Memory B cell (primary cell): Measurements from ENCODE around the gene SLC25A21.
"Not testable (repeated sequence)": the region's sequence is repeated elsewhere in the genome, so short reads cannot be mapped to it uniquely, and the experiment has no call there.

Experiments used
- ATAC-seq: fragments of 150-1000 bp; cut with Tn5 transposase; 2 replicates; pipeline ENCODE4 v1.10.0; 2021; ENCODE audit warnings: low read depth, mild to moderate bottlenecking, moderate library complexity
- DNase-seq, 2 donors: peaks; one replicate each; pipeline ENCODE4 v3.0.0; 2022; ENCODE audit warnings: low spot score in 2 of 2
- H3K27ac Mint-ChIP-seq: one replicate; pipeline ENCODE4 v1.8.0; 2022; ENCODE audit warnings: mild to moderate bottlenecking, moderate library complexity, mixed read lengths
- H3K27me3 Mint-ChIP-seq: one replicate; pipeline ENCODE4 v1.8.0; 2022; ENCODE audit warnings: mixed read lengths
- H3K36me3 Mint-ChIP-seq: one replicate; pipeline ENCODE4 v1.8.0; 2022; ENCODE audit warnings: mild to moderate bottlenecking, mixed read lengths
- H3K4me1 Mint-ChIP-seq: one replicate; pipeline ENCODE4 v1.8.0; 2022; ENCODE audit warnings: mixed read lengths
- H3K4me3 Mint-ChIP-seq: one replicate; pipeline ENCODE4 v1.8.0; 2022; ENCODE audit warnings: mild to moderate bottlenecking, moderate library complexity, mixed read lengths
- H3K9me3 Mint-ChIP-seq: one replicate; pipeline ENCODE4 v1.8.0; 2022; ENCODE audit warnings: mixed read lengths

SLC25A21 gene

DNA sequence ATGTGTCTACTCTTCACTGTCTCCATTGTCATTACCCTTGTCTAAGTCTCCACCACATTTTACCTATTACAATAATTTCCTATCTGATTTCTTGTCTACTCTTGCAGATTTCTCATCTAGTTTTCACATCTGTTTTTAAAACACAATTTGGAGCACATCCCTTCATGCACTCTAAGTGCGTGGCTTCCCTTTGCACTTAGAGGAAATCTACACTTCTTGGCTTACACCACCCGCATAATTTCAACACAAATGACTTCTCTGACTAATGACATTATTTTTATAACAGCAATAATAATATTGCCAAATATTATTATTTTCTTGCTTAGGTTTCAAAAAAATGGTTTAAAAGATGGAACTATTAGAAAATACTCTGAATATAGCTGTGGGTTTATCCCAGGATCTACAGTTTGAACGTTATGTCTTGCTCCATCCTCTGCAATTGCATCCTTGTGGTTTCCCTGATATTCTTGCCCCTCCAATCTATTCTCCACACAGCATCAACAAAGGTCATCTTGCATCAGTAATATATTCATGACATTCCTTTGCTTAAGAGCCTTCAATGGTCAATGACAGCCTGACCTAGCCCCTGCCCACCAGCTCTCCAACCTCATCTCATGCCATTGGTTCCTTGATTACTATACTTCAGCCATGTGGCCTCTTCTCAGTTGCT is 153.7 kb downstream of the SLC25A21 start:
- DNase-seq (no peak), ATAC-seq (no peak)
- Mint-ChIP-seq H3K4me1 (peaks cover 2% of the 10 kb centered on the region), H3K9me3 (peaks cover 11% of the 10 kb centered on the region), H3K36me3 (no peaks in the 10 kb centered on the region), H3K27ac (no peak overlapping the region), H3K4me3 (no peak overlapping the region), H3K27me3 (no peaks in the 10 kb centered on the region)

DNA sequence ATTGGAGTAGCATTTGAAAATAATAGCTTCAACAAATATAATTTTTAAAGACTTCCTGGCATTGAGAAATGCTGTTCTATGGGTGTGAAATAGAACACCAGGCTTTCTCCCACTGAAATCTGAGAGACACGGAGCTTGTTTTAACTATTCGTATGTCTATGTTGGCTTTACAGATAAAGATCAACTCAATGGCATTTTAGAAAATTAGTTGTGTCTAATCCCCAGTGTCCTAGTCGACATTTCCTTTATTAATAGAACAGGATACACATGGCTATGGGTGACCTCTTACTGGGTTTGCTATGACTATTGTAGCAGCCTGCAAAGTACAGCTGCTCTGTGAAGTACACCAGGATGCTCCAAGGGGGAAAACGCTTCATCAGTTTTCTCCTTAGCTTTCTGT is 159.3 kb downstream of the SLC25A21 start:
- no peak overlapping the region for H3K27ac Mint-ChIP-seq
- H3K4me1 Mint-ChIP-seq = no peaks in the 10 kb centered on the region
- H3K27me3 Mint-ChIP-seq = no peaks in the 10 kb centered on the region
- ATAC-seq (no peak), DNase-seq (no peak)
- no peaks in the 10 kb centered on the region for H3K36me3 Mint-ChIP-seq
- peaks cover 9% of the 10 kb centered on the region for H3K9me3 Mint-ChIP-seq
- no peak overlapping the region for H3K4me3 Mint-ChIP-seq

DNA sequence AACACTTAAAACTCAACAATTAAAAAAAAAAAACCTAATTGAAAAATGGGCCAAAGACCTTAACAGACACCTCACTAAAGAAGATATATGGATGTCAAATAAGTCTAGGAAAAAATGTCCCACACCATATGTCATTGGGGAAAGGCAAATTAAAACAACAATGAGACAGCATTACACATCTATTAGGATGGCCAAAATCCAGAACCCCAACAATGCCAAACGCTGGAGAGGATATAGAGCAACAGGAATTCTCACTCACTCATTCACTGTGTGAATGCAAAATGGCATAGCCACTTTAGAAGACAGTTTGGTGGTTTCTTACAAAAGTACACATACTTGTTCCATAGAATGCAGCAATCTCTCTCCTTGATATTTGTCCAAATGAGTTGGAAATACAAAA is 173.7 kb downstream of the SLC25A21 start:
- no peak for DNase-seq
- H3K4me3 Mint-ChIP-seq = no peak overlapping the region
- no peak overlapping the region for H3K27ac Mint-ChIP-seq
- H3K9me3 Mint-ChIP-seq = peaks cover 7% of the 10 kb centered on the region
- H3K4me1 Mint-ChIP-seq = no peaks in the 10 kb centered on the region
- no peaks in the 10 kb centered on the region for H3K36me3 Mint-ChIP-seq
- no peak for ATAC-seq
- H3K27me3 Mint-ChIP-seq = no peaks in the 10 kb centered on the region

DNA sequence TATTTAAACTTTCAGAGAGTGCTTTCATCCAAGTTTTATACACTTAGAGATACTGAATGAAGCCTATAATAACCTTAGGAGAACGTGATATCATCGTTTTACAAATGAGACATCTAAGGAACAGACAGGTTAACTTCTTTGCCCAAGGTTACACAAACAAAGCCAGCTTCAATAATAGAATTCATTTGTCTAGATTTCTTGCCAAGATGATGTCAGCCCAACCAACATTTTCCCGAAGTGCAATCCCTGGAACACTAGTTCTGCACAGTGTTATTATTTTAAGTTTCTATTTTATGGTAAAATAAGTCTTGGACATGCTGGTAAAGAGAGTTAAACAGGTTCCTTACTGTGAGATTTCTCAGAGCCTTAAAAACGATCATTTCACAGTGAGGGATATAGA is 174.6 kb downstream of the SLC25A21 start:
- Mint-ChIP-seq H3K4me1 (no peaks in the 10 kb centered on the region), H3K27me3 (no peaks in the 10 kb centered on the region), H3K9me3 (peaks cover 7% of the 10 kb centered on the region), H3K4me3 (no peak overlapping the region), H3K27ac (no peak overlapping the region), H3K36me3 (no peaks in the 10 kb centered on the region)
- DNase-seq (no peak), ATAC-seq (no peak)

DNA sequence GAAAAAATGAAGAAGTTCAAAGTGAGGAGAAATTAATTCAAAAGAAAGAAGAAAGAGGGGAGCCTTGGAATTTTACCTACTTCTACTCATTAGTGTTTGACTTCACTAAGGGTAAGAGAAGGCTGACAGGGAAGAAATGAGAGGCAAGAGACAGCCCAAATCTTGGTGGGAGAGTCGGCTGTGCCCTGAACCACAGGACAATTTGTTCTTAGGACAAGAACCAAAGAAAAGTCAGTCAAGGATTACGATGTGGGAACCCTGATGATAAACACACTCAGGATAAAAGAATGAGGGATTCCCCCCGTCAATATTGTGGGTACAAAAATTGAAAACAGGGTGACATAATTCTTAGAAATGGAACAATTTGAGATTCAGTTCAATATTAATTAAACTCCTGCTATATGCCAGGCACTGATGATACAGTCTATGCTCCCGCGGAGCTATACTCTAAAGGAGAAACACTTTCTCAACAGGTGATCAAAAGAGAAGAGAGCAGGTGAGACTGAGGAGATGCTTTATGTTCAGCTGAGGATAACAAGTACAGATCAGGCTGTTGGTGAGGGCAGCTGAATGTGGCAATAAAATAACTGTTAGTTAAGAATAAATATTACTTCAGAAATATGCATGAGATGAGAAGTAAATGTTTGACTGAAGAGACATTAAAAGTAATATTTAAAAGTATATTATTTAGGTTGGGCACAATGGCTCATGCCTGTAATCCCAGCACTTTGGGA is 175.4 kb downstream of the SLC25A21 start:
- H3K27me3 Mint-ChIP-seq = no peaks in the 10 kb centered on the region
- DNase-seq = no peak
- no peak overlapping the region for H3K4me3 Mint-ChIP-seq
- H3K36me3 Mint-ChIP-seq = no peaks in the 10 kb centered on the region
- no peak for ATAC-seq
- H3K4me1 Mint-ChIP-seq = no peaks in the 10 kb centered on the region
- H3K9me3 Mint-ChIP-seq = peaks cover 7% of the 10 kb centered on the region
- H3K27ac Mint-ChIP-seq = no peak overlapping the region

DNA sequence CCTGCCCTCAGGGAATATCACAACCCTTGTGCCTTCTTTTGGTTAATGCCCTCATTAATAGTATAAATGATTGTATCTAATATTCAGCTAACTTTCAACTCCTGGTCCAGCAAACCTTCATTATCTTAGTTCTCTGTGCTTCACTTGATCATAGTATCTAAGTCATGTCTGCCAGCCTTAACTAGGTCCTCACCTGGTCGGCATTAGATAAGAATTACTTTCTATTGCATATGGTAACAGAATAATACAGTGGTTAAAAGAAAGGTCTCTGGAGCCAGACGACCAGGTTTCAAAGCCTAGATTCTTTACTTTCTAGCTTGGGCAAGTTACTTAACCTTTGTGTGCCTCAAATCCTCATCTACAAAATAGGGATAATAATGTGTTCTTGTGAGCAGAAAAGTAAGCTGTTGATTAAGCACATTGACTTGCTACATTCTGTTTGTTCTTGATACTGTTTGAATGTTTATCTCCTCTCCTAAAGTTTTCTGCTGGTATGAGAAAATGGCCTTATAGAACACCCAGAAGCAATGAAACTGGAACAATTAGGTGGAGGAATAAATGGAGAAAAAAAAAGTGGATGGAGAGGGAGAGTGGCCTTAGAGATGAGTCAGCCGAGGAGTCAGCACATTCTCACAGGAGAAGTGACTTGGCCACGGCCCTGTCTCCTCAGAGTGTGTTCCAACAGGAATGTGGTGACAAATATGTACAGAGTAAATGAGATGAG is 176.1 kb downstream of the SLC25A21 start:
- H3K4me3 Mint-ChIP-seq = no peak overlapping the region
- H3K36me3 Mint-ChIP-seq = no peaks in the 10 kb centered on the region
- H3K27ac Mint-ChIP-seq = no peak overlapping the region
- no peak for ATAC-seq
- peaks cover 5% of the 10 kb centered on the region for H3K9me3 Mint-ChIP-seq
- H3K27me3 Mint-ChIP-seq = no peaks in the 10 kb centered on the region
- no peaks in the 10 kb centered on the region for H3K4me1 Mint-ChIP-seq
- no peak for DNase-seq

DNA sequence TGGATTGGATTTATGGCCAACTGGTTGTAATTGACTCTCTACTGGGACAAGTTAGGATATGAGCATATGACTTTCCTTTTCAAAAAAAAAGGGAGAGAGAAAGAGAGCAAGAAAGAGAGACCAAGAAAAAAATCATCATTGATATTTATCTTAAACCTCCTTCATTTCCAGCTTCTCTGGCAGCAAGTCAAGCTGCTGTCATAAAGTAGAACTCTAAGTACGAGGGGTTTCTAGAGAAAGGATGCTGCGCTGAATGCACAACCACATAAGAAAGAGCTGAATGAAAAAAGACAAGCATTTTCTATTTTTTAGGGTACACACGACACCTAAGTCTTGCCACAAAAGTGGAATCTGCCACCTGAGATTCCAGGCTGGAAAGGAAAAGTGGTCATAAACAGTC is 182.6 kb downstream of the SLC25A21 start:
- H3K27ac Mint-ChIP-seq = no peak overlapping the region
- ATAC-seq (no peak), DNase-seq (no peak)
- H3K9me3 Mint-ChIP-seq = peaks cover 2% of the 10 kb centered on the region
- H3K4me1 Mint-ChIP-seq = no peaks in the 10 kb centered on the region
- no peaks in the 10 kb centered on the region for H3K27me3 Mint-ChIP-seq
- H3K4me3 Mint-ChIP-seq = no peak overlapping the region
- H3K36me3 Mint-ChIP-seq = no peaks in the 10 kb centered on the region

DNA sequence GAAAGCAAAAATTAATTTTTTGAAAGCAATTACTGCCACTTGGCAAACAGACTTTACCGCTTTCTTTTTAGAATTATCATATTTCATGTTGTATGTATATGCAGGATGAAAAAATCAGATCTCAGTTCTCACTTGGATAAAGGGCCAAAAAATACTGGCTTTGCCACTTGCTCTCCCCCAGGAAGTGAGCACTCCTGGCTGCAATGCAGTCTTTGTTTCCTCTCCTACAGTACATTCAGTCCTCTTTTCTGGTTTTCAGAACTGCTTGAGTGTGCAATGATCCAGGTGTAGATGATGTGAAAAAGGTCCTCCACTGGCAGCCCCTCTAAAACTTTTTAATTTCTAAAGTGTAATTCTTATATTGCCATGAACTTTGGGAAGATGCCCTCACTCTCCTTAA is 183.4 kb downstream of the SLC25A21 start:
- Mint-ChIP-seq H3K36me3 (no peaks in the 10 kb centered on the region), H3K4me3 (no peak overlapping the region), H3K27ac (no peak overlapping the region), H3K27me3 (no peaks in the 10 kb centered on the region), H3K9me3 (peaks cover 2% of the 10 kb centered on the region), H3K4me1 (no peaks in the 10 kb centered on the region)
- ATAC-seq (no peak), DNase-seq (no peak)

DNA sequence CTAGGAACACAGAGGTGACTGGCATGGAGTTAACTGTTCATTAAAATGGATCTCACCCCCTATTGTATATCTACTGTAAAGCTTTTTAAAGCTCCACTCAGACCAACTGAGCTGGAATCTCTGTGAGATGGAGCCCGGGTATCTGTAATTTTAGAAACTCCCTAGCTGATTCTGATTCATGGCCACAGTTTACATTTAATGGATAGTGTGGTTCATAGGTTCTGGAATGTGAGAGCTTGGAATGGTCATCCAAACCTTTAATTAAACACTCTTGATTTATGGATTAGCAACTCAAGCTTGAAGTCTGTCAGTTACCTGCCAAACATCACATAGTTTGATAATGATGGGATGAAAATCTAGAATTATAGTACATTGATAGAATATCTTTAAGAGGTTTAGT is 183.8 kb downstream of the SLC25A21 start:
- Mint-ChIP-seq H3K4me1 (no peaks in the 10 kb centered on the region), H3K9me3 (peaks cover 2% of the 10 kb centered on the region), H3K27ac (no peak overlapping the region), H3K4me3 (no peak overlapping the region), H3K27me3 (no peaks in the 10 kb centered on the region), H3K36me3 (no peaks in the 10 kb centered on the region)
- DNase-seq (no peak), ATAC-seq (no peak)

DNA sequence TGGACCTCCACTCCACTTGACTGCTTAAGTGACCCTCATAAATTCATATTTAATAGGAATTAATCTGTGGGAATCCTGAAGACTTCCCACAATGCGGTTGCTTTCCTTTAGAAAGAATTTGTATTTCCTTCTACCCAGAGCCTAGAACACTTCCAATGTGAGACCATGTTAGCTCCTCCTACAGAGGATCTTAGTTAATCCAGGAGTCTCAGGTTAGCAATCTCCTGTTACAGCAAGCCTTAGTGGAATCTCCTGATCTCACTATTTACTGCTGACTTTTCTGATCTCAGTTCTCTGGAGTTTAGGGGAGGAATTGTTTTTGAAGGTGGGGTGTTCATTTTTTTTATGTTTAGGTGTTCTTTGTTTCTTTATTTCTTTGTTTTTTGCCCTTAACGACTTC is 186.0 kb downstream of the SLC25A21 start:
- no peak for ATAC-seq
- Mint-ChIP-seq H3K27ac (no peak overlapping the region), H3K4me1 (no peaks in the 10 kb centered on the region)

DNA sequence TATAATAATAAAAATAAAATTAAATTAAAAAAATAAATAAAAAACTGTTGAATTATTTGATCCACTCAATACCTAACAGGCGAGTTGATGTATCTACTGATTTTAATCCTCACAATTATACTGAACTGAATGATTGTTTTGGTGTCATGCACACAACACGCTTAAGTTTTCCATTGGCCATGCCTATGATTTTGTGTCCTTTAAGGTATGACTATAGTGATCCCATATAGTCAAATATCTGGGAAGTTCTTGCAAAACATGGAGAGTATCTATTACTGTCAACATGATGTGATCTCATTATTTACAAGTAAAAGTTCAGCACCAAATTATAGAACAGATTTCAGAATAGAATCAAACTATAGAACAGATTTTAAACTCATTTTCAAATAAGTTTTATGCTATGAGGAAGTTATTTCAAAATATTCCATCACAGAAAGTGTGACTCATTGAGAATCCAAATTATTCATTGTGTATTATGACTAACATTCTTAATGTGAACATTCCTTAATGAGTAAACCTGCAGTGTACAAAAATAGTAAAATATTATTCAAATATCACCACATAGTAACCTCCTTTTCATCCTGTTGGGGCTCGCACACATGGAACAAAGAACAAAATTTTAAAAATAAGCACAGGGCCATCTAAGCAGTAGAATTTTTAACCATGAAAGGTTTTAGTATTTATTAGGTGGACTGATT is 190.4 kb downstream of the SLC25A21 start:
- Mint-ChIP-seq H3K27me3 (no peaks in the 10 kb centered on the region), H3K36me3 (no peaks in the 10 kb centered on the region), H3K4me1 (no peaks in the 10 kb centered on the region), H3K4me3 (no peak overlapping the region), H3K27ac (no peak overlapping the region), H3K9me3 (peaks cover 2% of the 10 kb centered on the region)
- ATAC-seq (no peak), DNase-seq (no peak)

More for the DNA sequence above, 186.0 kb downstream of the SLC25A21 start:
- Mint-ChIP-seq H3K36me3 (no peaks in the 10 kb centered on the region), H3K9me3 (peaks cover 2% of the 10 kb centered on the region), H3K4me3 (no peak overlapping the region), H3K27me3 (no peaks in the 10 kb centered on the region)
- no peak for DNase-seq

DNA sequence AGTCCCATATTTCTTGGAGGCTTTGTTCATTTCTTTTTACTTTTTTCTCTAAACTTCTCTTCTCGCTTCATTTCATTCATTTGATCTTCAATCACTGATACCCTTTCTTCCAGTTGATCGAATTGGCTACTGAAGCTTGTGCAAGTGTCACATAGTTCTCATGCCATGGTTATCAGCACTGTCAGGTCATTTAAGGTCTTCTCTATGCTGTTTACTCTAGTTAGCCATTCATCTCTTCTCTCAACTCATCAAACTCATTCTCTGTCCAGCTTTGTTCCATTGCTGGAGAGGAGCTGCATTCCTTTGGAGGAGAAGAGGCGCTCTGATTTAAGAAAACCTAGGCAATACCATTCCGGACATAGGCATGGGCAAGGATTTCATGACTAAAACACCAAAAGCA is 192.0 kb downstream of the SLC25A21 start:
- H3K36me3 Mint-ChIP-seq, H3K27me3 Mint-ChIP-seq, H3K4me1 Mint-ChIP-seq, H3K4me3 Mint-ChIP-seq, H3K27ac Mint-ChIP-seq, DNase-seq, H3K9me3 Mint-ChIP-seq, ATAC-seq: not testable (repeated sequence)

DNA sequence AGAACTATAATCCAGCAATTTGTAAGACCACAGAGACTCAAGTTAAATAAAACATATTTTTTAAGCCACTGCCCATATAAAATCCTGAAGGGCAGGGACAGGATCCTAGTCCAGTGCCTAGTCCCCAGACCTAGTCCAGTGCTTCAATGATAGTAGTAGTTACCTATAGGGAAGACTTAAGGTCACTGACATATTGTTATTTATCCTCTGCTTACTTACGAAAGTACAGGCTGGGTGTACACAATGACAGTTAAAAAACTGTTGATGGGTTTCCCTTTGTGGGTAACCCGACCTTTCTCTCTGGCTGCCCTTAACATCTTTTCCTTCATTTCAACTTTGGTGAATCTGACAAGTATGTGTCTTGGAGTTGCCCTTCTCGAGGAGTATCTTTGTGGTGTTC is 192.5 kb downstream of the SLC25A21 start:
- ATAC-seq = no peak
- no peak for DNase-seq
- Mint-ChIP-seq H3K27me3 (no peaks in the 10 kb centered on the region), H3K4me1 (no peaks in the 10 kb centered on the region), H3K27ac (no peak overlapping the region), H3K9me3 (no peaks in the 10 kb centered on the region), H3K4me3 (no peak overlapping the region), H3K36me3 (no peaks in the 10 kb centered on the region)

DNA sequence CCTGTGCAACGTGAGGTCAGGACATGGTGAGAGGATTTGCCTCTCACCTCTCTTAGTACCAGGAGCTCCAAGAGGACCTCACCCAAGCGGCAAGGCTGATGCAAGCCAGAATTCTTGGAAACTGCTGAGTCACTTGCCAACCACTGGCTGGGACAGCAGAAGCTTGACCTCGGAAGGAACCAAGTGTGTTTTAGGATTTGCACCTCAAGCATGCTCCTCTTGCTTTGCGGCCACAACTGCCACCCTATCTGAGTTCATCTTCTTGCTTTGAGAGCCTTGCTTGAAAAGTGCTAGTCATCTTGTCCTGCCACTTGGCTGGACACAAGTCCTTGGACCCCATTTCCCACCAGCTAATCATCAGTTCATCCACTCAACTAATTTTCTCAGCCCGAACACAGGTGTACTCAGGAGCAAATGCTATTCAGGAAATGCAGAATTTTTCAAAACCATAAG is 195.8 kb downstream of the SLC25A21 start:
- H3K27ac Mint-ChIP-seq = no peak overlapping the region

More for the DNA sequence above, 195.8 kb downstream of the SLC25A21 start:
- DNase-seq (no peak), ATAC-seq (no peak)
- no peaks in the 10 kb centered on the region for H3K36me3 Mint-ChIP-seq
- H3K27me3 Mint-ChIP-seq = no peaks in the 10 kb centered on the region
- H3K4me1 Mint-ChIP-seq = no peaks in the 10 kb centered on the region
- no peaks in the 10 kb centered on the region for H3K9me3 Mint-ChIP-seq
- no peak overlapping the region for H3K4me3 Mint-ChIP-seq
